Limb (tissue), 2 donors: Measurements from ENCODE around the gene WNT11.

Source experiments
- DNase-seq, 2 donors: peaks; one replicate each; pipeline ENCODE4 v3.0.0-alpha.2; 2016; ENCODE audit errors: extremely low spot score in 2 of 2

WNT11 gene

DNA sequence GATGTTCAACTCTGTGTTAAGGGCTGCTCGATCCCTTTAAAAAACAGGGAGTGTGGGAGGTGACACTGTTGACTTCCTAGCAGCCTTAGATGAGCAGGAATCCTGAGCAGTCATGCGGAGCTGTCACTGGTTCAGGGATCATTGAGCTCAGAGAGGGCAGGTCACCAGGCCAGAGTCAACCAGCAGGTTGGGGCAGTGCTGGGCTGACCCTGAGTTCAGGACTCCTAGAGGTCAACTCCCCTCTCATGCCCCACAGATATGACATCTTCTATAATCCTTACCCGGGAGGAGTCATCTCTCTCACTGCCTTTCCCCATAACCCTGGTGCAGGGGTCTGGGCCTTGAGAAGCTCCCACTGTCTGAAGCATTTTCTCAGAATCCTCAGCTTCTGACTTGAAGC, 12.9 kb upstream of the WNT11 start:
- DNase-seq, result no peak

DNA sequence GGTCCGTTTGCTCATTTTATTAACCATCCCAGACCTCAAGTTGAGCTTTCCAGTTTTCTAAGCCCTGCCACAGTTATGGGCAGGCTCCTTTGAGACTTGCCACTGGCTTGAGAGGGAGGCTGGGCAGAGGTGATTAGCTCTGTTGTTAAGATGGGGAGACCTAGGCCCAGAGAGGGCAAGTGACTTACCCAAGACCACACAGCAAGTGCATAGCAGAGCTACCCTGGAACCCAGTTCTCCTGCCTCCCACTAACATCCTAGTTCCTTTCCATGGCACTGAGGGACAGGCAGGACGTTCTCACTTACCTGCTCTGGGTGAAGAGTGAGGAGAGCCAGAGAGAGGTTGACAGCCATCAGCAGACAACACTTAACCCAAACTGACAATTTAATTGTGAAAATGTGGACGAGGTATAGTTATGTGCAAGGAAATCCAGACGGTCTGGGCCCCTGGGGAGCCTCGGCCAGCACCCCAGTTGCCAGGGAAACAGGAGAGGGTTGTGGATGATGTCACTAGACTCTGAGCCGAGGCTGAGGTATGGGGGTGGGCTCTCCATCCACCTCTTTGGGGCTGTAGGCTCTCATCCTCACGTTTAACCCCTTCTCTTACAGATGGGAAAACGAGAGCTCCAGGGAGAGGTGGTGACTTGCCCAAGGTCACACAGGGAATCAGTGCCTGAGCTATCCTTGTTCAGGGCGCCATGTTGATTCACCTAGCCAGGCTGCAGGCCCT, 12.3 kb upstream of the WNT11 start:
- DNase-seq, result no peak

DNA sequence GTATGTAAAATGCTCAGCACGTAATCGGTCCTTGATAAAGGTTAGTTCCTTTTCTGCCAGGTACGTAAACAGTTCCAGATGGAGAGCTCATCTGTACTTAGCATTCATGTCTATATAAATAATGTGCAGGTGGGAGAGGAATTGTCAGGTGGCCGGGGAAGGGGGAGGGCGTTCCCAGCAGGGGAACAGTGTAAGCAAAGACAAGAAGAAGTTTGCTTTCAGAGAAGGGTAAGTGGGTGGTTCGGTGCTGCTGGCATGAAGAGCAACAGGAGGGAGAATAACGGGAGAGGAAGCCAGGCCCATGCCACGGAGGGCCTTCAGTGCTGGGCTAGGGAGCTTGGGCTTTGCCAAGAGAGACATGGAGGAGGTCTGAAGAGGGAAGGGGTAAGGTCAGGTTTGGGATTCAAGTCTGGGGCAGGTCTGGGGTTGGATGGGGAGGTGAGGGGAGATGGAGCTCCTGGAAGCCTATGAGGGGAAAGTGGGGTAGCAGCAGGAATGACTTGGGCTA, 11.4 kb upstream of the WNT11 start:
- DNase-seq, result no peak

DNA sequence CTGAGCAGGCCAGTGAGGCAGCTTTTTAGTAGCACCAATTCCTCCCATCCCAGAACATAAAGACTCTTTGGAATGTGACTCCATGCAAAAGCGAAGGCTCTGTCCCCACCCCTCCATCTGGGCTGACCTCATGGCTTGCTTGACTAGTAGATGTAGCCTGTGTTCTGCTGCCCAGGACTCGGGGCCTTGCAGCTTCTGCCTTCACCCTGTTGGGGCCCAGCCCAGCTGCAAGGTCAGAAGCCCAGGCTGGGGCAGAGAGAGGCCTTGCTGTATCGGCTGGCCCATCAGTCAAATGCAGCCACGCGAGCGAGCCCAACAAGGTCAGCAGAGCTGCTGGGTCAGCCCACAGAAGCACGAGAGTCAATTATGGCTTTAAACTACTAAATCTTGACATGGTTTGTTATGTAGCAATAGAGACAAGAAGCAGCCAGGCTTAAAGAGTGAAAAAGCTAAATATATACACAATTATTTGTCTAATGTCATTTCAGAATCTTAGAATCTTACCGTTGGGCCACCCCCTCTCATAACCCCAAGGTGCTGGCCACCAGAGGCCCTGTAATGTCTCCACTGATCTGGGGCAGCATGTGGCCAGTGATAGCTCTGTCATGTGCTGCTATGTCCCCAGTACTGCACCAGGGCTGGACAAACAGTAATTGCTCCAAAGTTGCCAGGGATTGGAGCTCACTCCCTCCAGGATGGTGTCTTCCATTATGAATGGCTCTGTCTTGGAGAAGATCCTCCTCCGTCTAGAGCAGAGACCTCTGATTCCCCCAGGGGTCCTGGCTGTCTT, 10.4 kb upstream of the WNT11 start:
- DNase-seq, result no peak

DNA sequence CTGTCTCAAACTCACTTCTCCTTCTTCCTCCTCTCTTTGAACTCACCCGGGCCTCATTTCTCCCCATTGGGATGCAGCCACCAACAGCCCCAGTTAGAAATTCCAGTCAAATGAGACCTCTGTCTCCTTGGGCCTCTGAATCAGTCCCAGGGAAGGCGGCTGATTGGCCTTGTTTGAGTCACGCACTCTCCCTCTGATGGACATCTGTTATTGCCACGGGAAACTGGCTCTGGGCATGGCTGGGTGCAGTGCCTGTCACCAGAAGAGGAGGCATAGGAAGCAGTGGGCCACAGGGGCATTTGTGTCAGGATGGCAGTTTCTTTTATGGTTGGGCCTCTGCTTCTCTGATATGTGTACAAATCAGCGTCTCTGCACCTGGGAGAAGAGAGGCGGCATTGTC, 9.6 kb upstream of the WNT11 start:
- no peak for DNase-seq

DNA sequence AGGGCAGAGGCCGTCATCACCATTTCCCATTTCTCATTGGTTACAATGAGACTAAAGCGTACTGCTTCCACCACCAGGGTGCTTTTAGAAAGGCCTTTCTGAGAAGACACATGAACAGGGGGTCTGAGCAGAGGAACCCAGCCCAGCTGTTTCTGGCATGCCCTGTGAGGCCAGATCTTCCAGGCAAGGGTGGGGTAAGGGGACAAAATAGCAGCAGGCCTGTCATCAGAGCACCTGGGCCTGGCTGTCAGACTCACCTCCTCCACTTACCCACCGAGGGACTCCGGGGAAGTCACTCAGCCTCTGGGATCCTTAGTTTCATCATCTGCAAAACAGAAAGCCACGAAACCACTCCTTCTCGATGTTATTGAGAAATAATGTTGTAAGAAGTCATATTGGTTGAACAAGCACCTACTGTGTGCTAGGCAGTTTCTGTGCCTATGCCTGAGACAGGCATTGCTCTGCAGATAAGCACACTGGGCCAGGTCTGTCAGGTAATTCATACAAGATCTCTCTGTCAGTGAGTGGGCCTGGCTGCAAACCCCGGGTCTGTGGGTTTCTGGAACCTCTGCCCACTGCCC, 8.8 kb upstream of the WNT11 start:
- DNase-seq, result no peak

DNA sequence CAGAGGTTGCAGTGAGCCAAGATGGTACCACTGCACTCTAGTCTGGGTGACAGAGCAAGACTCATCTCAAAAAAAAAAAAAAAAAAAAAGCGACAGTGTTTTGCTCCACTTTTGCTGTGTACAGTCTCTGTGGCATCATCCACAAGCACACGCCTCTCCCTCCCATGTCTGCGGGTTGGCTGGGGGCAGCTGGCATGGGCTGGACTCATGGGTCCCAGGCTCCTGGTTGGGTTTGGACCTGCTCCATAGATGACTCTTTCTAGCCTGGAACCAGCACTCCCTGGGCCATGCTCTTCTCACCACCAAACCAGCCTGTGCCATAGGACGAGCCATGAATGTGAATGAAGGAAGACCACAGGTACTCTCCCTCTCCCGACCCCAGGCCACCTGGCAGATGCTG, 7.9 kb upstream of the WNT11 start:
- no peak for DNase-seq

DNA sequence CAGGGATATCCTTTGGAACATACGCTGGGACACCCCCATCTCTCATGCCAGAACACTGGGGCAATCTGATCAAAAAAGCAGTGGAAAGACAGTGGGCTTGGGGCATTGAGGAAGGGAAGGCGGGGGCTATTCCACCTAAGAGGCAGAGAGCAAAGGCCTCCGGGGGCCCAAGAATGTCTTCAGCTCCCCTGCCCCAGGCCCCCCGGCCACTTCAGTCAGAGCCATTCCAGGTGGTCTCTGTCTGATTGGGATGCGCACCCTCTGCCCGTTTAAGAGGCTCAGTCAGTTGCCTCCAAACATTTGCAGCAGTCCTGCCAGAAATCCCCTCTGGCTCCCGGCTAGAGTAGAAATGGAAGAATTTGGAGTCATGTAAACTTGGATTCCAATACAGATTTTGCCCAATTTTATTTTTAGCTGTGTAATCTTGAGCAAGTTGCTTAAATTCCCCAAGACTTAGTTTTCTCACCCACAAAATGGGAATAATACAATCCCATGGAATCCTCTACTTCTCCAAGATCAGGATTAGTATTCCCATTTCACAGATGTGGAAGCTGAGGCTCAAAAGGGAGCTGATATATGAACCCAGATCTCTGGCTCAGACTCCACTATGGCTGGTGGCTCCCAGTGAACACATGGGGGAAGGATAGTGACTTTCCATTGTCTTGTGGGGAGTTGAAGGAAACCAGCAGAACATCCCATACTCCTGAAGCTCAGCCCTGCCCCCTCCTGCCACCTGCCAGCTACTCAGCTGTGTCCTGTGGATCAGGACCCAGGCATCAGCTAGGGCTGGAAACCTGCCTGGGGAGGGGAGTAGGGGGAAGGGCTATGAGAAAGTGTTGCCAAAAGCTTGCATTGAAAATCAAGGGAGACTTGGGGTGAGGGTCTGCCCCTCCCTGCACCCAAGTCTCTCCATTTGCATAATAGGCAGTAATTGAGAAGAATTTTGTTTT, 6.1 kb upstream of the WNT11 start:
- no peak for DNase-seq

DNA sequence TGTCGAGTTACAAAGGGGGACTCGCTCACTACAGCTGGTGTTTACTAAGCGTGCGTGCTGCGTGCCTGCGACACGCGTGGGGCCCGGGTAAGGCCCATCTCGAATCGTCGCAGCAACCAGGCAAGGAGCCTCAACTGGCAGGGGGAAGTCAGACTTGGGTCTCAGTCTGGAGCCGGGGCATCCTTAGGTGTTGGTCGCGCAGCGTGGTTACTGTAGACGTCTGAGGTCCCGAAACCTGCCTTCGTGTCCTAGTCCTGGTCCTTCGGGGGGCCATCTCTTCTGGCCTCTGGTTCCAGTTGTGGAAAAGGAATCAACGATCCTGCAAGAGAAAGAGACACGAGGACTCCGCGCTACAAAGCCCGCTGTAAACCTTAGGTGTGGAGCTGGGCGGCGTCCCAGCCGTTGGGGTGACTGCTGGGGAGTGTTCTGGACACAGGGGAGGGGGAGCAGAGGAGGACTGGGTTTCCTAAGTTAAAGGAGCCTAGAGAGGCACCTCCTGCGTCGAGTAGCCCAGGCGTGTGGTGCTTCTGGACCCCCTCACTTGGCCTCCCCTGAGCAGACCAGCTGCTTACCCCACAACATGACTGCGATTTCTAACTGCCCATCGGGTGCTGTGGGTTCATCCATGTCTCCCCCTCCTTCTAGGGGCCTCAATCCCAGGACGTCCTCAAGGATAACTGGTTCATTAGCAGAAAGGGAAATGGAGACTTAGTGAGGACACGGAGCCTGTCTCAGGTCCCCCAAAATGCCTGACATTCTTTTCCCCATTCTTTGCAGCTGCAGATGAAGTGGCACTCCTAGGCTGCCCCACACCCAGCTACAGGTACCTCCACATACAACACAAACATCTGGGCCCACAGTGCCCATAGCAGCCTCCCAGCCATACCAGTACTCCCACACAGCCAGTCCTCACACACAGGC, 4.9 kb upstream of the WNT11 start:
- no peak for DNase-seq

DNA sequence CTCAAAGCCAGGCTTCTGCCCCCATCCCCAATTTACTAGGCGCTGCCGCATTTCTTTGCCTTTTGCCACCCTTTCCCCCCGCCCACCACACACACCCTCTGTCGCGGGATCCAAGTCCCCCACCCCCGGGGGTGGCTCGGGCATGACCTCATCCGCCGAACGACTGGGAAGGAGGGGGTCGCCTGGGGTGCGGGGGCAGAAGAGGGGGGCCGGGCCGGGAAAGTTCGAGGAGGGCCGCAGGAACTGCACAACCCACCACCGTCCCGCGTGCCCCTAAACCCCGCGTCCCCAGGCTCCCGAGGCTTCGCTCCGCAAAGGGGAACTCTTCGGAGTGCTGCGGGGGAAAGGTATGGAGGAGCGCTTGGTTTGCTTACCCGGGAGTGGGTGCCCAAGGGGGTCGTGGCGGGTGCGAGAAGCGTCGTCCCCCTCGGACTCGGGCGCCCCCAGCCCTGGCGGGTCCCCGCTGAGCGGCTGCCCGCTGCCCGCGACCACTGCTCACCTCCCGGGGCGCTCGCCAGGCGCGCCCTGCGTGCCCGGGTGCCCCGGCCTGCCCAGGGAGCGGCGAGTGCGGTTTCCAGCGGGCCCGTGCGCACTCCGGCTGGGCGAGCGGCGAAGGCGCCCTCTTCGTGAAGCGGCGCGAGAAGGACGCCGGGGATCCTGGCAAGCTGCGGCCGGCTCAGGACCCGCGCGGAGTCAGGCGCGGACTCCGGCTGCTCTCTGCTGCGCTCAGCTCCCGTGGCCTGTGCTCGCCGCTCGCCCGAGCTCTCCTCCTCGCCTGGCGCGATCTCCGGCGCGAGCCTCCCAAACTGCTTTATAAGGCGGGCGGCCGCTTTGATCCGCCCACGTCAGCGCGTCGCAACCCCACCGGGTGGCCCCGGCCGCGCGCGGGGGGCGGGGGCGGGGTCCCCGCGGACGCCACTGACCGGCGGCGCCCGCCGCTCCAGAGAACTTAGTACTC, 4.0 kb upstream of the WNT11 start:
- DNase-seq, result peak; percentile 61 to 86

DNA sequence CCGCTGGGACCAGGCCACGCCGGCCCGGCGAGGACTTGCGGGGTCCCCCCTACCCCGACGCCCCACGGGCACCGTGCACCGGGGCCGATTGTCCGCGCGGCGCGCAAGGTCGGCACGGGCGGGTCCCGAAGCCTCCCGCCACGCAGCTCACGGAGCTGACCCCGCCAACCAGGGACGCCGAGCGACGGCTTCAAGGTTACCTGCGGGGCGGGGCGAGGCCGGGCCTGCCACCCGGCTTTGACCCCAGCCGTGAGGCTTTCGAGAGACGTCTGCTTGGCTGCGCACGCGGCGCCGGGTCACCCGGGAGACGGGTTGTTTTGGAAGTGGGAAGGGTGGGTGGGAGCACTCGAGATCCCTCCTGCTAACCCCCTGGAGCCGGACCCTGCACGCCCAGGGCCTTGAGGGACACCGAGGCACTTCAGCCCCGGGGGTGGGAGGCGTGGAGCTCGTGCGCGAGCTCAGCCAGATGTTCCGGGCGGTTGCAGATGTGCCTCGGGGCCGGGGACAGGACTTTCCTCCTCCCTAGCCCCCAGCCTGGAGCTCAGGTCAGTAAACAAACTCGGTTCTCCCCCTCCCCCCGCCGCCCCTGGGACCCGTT, 3.2 kb upstream of the WNT11 start:
- DNase-seq, result peak in 1 of 2 donors; percentile 68

DNA sequence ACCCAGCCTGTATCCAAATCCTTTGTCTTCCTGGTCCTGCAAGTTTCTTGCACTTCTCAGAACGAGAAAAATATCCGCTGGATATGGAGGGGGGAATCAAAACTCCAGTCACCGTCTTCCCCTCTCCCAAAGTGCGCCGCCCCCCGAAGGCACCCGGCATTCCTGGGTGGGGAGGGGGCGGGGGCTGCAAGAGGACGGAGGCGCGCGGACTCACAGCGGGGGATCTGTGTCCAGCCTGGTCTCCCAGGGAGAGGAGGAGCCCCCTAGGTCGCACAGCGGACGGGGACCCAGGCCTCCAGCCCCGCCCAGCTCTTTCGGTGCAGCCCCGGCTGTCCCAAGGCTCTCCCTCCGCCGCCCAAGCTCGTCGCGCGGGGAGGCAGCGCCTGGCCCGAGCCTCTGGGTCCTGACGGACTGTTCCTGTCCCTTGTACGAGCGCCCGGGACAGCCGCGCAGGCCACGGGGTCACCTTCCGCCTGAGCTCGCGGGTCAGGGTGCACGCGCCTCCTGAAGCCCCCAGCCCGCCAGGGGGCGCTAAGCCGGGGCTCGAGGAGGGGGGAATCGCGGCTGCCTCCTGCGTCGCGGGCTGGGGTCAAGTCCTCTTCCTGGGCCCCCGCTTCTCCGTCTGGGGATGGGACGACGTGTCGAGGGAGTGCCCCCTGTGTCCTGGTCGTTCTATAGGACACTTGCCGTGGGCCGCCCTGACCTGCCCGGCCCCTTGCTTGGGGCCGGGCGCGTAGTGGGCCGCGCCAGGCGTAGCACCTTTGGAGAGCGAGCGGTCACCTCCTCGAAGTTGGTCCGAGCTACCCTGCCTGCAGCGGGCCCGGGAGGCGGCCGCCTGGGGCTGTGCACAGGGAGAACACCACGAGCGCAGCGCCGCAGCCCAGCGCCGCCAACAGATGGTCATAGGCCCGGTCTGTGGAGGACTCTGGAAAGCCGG, 2.4 kb upstream of the WNT11 start:
- DNase-seq, result peak; percentile 57 to 84

DNA sequence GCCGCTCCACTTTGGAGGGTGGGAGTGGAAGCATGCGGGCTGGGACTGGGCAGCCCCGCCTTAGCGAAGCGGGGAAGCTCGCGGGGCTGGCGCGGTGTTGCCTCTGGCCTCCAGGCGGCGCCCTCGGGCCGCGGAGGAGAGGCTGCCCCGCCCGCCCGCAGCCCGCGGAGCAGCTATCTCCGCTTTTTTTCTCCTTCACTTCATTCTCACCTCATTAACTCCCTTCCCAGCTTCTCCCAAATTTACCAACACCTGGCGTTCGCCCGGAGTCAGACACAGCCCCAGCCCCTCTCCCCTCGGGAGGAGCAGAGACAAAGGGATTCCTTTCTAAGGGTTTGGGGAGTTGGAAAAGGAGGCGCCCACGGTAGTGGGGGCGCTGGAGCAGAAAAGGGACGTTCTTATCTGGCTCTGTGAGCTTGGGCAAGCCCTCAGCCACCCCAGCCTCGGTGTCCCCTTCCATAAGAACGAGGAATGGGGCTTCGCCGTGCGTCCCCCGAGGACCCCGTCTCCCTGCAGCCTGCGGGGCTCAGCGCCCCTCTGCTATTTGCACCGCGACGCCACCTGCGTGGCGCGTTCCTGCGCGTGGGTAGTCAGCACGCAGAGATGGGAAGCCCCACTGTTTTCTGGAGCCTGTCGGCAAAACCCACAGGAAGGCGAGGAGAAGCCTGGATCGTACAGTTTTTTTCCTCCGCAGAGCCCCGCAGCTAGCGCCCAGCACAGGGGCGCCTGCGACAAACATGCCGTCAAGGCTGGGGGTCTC, 1.5 kb upstream of the WNT11 start:
- peak; percentile 81 to 87 for DNase-seq

DNA sequence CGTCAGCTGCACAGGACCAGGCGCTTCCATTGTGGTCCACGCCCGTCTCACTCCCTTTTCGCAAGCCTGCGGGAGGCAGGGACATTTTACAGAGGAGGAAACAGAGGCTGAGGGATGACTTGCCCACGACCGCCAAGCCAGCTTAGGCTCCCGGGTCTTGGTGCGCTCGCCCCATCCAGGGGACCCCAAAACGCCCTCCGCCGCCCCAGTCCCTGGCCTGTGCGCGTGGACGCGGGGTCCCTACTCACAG, 300 bp downstream of the WNT11 start:
- DNase-seq, result no peak

DNA sequence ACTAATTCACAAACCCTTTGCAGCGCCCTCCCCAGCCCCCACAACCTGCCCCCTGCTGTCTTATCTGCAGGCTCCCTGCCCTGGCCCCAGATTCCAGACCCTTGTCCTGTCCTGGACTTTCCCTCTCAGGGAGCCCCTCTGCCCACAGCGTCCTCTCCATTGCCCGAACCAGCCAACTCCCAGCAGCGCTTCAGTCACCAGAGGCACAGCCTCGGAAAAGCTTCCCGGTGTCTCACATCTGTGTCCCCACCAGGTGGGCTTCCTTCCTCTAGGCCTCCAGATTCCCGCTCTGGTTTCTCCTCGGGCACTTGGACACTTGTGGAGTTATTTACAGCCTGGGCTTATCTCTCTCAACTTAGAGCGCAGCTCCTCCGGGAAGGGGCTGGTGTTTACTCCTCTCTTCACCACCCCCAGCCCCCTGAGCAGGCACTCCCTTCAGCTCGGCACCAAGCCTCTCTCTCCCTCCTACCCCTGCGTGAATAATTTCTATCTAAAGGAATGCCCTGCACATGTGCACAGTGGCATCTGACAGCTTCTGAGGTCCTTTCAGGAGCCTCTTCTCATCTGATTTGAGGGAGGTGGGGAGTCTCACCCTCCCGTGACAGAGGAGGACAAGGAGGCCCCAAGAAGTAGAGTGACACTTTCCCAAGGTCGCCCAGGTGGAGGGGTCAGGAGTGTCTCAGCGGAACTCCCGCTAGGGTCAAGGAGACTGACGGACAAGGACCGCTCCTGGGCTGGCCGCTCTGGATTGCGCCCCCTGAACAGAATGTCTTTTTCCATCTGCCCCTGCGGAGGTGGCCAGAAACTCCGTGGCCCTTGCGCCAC, 838 bp downstream of the WNT11 start:
- no peak for DNase-seq

DNA sequence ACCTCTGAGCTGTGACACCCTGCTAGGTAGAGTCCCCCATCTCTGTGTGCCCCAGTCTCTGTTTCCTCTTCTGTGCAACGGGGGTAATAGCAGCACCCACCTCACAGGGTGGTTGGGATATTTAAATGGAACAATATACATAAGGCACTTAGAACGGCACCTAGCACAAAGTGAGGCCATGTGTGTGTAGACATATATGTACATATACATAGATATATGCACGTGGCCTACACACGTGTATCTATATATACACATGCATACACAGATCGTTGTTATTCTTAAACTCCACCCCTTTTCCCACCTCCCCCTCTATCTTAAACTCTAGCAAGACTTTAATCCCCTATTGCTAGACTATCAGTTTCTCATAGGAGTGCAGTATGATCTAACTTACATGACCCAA, 2.4 kb downstream of the WNT11 start:
- DNase-seq, result no peak
